GM08714 (cell line): Measurements from ENCODE around the gene ASH1L.
"Not testable (repeated sequence)": the region's sequence is repeated elsewhere in the genome, so short reads cannot be mapped to it uniquely, and the experiment has no call there.

Experiments
- H3K4me3 ChIP-seq: fragments of 200-500 bp; sonication (Bioruptor generic); 2 replicates; pipeline ENCODE4 v1.5.1; 2014; ENCODE audit warnings: mild to moderate bottlenecking, low read length, inconsistent platforms
- ZNF274 ChIP-seq: IDR thresholded peaks from 2 replicates; pipeline ENCODE4 v1.6.1; 2012; ENCODE audit warnings: mild to moderate bottlenecking, low read depth, low read length

Gene ASH1L

DNA sequence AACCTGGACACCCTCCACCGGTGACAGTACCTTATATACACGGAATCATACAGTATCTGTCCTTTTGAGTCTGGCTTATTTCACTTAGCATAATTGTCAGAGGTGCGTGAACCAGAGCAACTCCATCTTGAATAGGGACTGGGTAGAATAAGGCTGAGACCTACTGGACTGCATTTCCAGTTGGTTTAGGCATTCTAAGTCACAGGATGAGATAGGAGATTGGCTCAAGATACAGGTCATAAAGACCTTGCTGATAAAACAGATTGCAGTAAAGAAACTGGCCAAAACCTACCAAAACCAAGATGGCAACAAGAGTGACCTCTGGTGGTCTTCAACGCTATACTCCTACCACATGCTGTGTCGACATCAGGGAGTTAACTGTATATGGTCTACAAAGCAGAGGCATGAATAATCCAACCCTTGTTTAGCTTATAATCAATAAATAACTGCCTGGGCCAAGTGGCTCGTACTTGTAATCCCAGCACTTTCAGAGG is 255.3 kb downstream of the ASH1L start:
- no peak for TF ChIP-seq ZNF274
- no peak overlapping the region; the same call in 1 of the 2 replicates for H3K4me3 ChIP-seq

- H3K4me3 ChIP-seq, result peak overlapping the region; percentile 75; the same call in 1 of the 2 replicates
- TF ChIP-seq ZNF274, result no peak
Observed at GRCh38 chr1:155305881-155306391, 256.7 kb downstream of the ASH1L start.

DNA sequence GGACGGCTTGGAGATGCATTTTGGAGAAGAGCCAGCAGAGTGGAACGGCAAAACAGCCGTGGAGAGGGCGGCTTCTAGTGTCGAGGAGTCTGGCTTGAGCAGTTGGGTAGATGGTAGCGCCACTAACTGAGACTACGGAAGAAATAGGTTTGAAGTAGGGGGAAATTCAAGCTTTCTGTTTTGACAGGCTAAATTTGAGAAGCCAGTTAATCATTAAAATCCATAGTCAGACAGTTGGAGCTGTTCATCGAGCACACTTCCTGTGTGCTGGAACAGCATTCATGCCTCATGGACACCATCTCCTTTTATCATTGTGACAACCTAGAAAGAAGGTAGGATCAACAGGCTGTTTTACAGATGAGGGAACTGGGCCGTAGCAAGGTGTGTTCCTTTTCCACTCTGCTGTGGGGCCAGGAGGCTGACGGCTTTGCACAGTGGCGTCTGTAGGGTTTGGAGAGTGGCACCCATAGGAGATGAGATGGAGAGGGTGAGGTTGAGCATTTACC is 258.0 kb downstream of the ASH1L start:
- no peak for TF ChIP-seq ZNF274
- H3K4me3 ChIP-seq, result peak overlapping the region; percentile 75

DNA sequence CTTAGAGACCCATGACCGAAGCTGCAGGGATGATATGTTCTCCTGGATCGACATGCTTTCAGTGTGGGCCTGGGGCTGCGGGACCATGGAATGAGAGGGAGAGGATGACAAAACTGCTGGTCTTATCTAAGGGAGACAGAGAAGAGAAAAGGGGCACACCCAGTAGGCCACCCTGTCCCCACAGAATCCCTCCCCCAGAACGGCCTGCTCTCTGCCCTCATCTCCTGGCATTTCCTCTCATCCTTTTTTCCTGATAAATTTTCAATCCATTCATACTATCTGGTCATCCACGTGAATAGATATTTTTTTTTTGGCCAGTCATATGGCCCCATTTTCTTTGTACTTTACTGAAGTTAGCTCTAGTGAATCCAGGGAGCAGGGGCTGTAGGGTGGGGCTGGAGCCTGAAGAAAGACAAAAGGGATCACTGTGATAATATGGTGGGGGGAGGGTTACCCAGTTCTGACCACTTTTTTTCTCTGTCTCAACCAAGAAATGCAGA is 261.2 kb downstream of the ASH1L start, which contains the start of gene PKLR:
TSS of gene PKLR (minus strand) at position 97 of the 500 bp plus-strand sequence. CDS start at position 54, 43 bp downstream.
- TF ChIP-seq ZNF274, result no peak

GRCh38 chr1:155300553-155301329 is 261.9 kb downstream of the ASH1L start:
- no peak overlapping the region for H3K4me3 ChIP-seq
- TF ChIP-seq ZNF274, result no peak

More for the DNA sequence above, 261.2 kb downstream of the ASH1L start, which contains the start of gene PKLR:
- H3K4me3 ChIP-seq, result no peak within 1 kb of the TSS

- no peak for TF ChIP-seq ZNF274
- no peak overlapping the region for H3K4me3 ChIP-seq
Observed at GRCh38 chr1:155300024-155300423, 262.6 kb downstream of the ASH1L start.

DNA sequence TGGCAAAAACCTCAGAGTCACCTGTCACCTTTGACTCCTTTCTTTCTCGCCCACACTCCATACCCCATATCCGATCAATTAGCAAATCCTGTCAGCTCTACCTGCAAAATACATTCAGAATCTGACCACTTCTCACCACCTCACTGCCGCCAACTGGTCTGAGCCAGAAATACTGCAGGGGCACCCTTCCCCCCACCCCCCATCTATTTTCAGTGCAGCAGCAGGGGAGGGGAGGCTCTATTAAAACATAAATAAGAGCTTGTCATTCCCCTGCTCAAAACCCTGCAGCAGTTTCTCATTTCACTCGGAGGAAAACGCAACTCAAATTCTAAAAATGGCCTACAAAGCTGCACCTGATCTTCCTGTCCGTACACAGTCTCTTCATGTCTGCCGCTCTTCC is 265.2 kb downstream of the ASH1L start:
- TF ChIP-seq ZNF274, result no peak
- no peak overlapping the region for H3K4me3 ChIP-seq

GRCh38 chr1:155296661-155297060 is 265.9 kb downstream of the ASH1L start:
- no peak overlapping the region for H3K4me3 ChIP-seq

GRCh38 chr1:155295942-155296267 is 266.7 kb downstream of the ASH1L start:
- H3K4me3 ChIP-seq, result no peak overlapping the region
- no peak for TF ChIP-seq ZNF274

More at GRCh38 chr1:155296661-155297060, 265.9 kb downstream of the ASH1L start:
- TF ChIP-seq ZNF274, result no peak

GRCh38 chr1:155295183-155295941 is 267.2 kb downstream of the ASH1L start:
- TF ChIP-seq ZNF274, result no peak
- H3K4me3 ChIP-seq, result no peak overlapping the region

GRCh38 chr1:155294520-155295182 is 268.0 kb downstream of the ASH1L start:
- no peak for TF ChIP-seq ZNF274
- H3K4me3 ChIP-seq, result no peak overlapping the region

DNA sequence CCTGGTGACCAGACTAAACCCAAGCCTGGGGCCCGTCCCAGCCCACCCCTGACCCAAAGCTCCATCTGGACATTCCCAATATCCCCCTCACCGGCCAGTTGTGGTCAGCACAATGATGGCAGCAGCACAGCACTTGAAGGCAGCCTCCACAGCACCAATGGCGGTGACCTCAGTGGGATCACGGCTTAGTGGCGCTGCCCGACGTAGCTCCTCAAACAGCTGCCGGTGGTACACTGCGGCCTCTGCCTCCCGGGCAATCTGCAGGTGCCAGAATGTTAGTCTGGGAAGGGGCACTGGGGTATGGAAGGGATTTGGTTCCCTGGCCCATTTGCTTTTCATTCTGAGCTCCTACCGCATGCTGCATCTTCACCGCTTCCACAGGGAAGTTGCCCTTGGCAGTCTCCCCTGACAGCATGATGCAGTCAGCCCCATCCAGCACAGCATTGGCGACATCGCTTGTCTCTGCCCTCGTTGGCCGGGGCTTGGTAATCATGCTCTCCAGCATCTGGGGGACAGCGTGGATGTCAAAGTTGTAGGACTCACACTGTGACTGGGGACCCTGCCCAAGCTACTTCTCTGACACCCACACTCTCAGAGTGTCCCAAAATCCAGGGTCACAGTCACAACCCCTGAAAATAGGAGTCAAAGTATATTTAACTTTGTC is 269.4 kb downstream of the ASH1L start:
- no peak for TF ChIP-seq ZNF274
- H3K4me3 ChIP-seq, result no peak overlapping the region

GRCh38 chr1:155291006-155291405 is 271.6 kb downstream of the ASH1L start:
- not testable (repeated sequence) for H3K4me3 ChIP-seq
